CD14-positive monocyte (primary cell): ENCODE data around the gene COPG2. TPM values are rescaled to one million over a fixed set of nuclear protein-coding genes. Genes with fewer than 3 reads are reported as not detected.

Source experiments
- DNase-seq, 3 donors: peaks; one replicate each; pipeline ENCODE4 v3.0.0-alpha.2; 2011 to 2022
- H2AFZ ChIP-seq: 2 replicates; pipeline ENCODE4 v1.6.0; 2012; ENCODE audit warnings: mild to moderate bottlenecking, low read depth, low read length, inconsistent platforms; ENCODE audit not compliant: insufficient read depth, poor library complexity, severe bottlenecking
- H3K27ac ChIP-seq, 2 donors: 1 replicate in 1 of 2; 2 replicates in 1 of 2; pipeline ENCODE4 v1.5.1; 2012 to 2013; ENCODE audit warnings: low read length in 2 of 2, control low read depth in 1 of 2, inconsistent platforms in 1 of 2, low read depth in 1 of 2, mild to moderate bottlenecking in 1 of 2
- H3K27me3 ChIP-seq, 2 donors: one replicate each; pipeline versions ENCODE4 v1.6.0 to v1.6.1; 2011 to 2013; ENCODE audit warnings: low read length in 2 of 2; ENCODE audit not compliant: control insufficient read depth in 2 of 2, insufficient read depth in 2 of 2
- H3K36me3 ChIP-seq, 2 donors: replicated peaks in 1 of 2; 1 replicate in 1 of 2; 2 replicates in 1 of 2; pipeline versions ENCODE4 v1.5.1 to v1.6.1; 2012 to 2013; ENCODE audit warnings: low read length in 2 of 2, control low read depth in 1 of 2, inconsistent platforms in 1 of 2, mild to moderate bottlenecking in 1 of 2; ENCODE audit not compliant: insufficient read depth in 2 of 2, control insufficient read depth in 1 of 2
- H3K4me1 ChIP-seq, 2 donors: 1 replicate in 1 of 2; 2 replicates in 1 of 2; pipeline versions ENCODE4 v1.5.1 to v1.6.1; 2012 to 2013; ENCODE audit warnings: low read length in 2 of 2, control low read depth in 1 of 2, inconsistent platforms in 1 of 2, mild to moderate bottlenecking in 1 of 2, moderate library complexity in 1 of 2; ENCODE audit not compliant: insufficient read depth in 2 of 2, control insufficient read depth in 1 of 2
- H3K4me2 ChIP-seq: replicated peaks from 2 replicates; pipeline ENCODE3; 2012; ENCODE audit warnings: low read length, moderate library complexity, mild to moderate bottlenecking; ENCODE audit not compliant: poor library complexity, severe bottlenecking; ENCODE audit errors: extremely low read depth
- H3K4me3 ChIP-seq, 3 experiments: fragments of 200-600 bp in 1 of 3; sonication (generic) in 1 of 3; replicated peaks in 1 of 3; 1 replicate in 2 of 3; 2 replicates in 1 of 3; pipeline ENCODE4 v1.5.1; 2011 to 2013; ENCODE audit warnings: low read length in 3 of 3, mild to moderate bottlenecking in 3 of 3, control low read depth in 2 of 3, low read depth in 2 of 3, inconsistent platforms in 1 of 3, moderate library complexity in 1 of 3
- H3K79me2 ChIP-seq: 2 replicates; pipeline ENCODE4 v1.6.0; 2012; ENCODE audit warnings: mild to moderate bottlenecking, control low read depth, inconsistent platforms, low read length, moderate library complexity; ENCODE audit not compliant: insufficient read depth
- H3K9ac ChIP-seq: 2 replicates; pipeline ENCODE4 v1.6.0; 2017; ENCODE audit warnings: low read length, mild to moderate bottlenecking; ENCODE audit not compliant: insufficient read depth, poor library complexity, severe bottlenecking
- H3K9me3 ChIP-seq, 2 donors: replicated peaks in 1 of 2; 1 replicate in 1 of 2; 2 replicates in 1 of 2; pipeline versions ENCODE4 v1.5.1 to v1.6.1; 2012 to 2013; ENCODE audit warnings: low read length in 2 of 2, control low read depth in 1 of 2; ENCODE audit not compliant: control insufficient read depth in 1 of 2, insufficient read depth in 1 of 2
- H4K20me1 ChIP-seq: 2 replicates; pipeline ENCODE4 v1.6.0; 2012; ENCODE audit warnings: mild to moderate bottlenecking, low read length, control low read depth, moderate library complexity; ENCODE audit not compliant: insufficient read depth
- H3K27ac Mint-ChIP-seq, 7 donors: one replicate each; pipeline ENCODE4 v1.8.0; 2020; ENCODE audit warnings: mild to moderate bottlenecking in 7 of 7, mixed read lengths in 7 of 7, moderate library complexity in 6 of 7, inconsistent platforms in 2 of 7
- H3K27me3 Mint-ChIP-seq, 3 donors: one replicate each; pipeline ENCODE4 v1.8.0; 2021 to 2022; ENCODE audit warnings: low read depth in 3 of 3, mild to moderate bottlenecking in 3 of 3, mixed read lengths in 3 of 3, moderate library complexity in 3 of 3, inconsistent platforms in 1 of 3
- H3K36me3 Mint-ChIP-seq, 2 donors: one replicate each; pipeline ENCODE4 v1.8.0; 2020; ENCODE audit warnings: mixed read lengths in 2 of 2, inconsistent platforms in 1 of 2, mild to moderate bottlenecking in 1 of 2
- H3K4me1 Mint-ChIP-seq: one replicate; pipeline ENCODE4 v1.8.0; 2020; ENCODE audit warnings: mild to moderate bottlenecking, mixed read lengths
- H3K4me3 Mint-ChIP-seq, 2 donors: one replicate each; pipeline ENCODE4 v1.8.0; 2020; ENCODE audit warnings: mild to moderate bottlenecking in 2 of 2, mixed read lengths in 2 of 2, moderate library complexity in 1 of 2
- H3K9me3 Mint-ChIP-seq, 7 donors: one replicate each; pipeline ENCODE4 v1.8.0; 2020 to 2022; ENCODE audit warnings: mixed read lengths in 7 of 7, mild to moderate bottlenecking in 6 of 7, moderate library complexity in 6 of 7, inconsistent platforms in 2 of 7
- WGBS: methylation state at CpG from one replicate; pipeline ENCODE4 v1.1.5; 2013; ENCODE audit warnings: missing lambda C conversion rate; ENCODE audit not compliant: insufficient coverage; 5-methylcytosine and 5-hydroxymethylcytosine counted together
- intact Hi-C, 2 donors: fragments of 100-400 bp; cut with micrococcal nuclease; formaldehyde crosslinking; loops; one replicate each; pipeline versions ENCODE4 v1.15.0 to v1.15.1; 2023
- polyA plus RNA-seq, 3 donors: library from polyadenylated mRNA; depleted of rRNA in 1 of 3; unstranded in 2 of 3; stranded (reverse) in 1 of 3; fragments of 300-500 nt in 2 of 3; fragments of >200 nt in 1 of 3; fragmentation: Illumina TruSeq in 2 of 3; gene quantifications; 1 replicate in 2 of 3; 2 replicates in 1 of 3; pipeline ENCODE4 v1.2.3, GENCODE V29; 2012 to 2021
- TF ChIP-seq, protein P1 (sequence below): fragments of 200-600 bp; IDR thresholded peaks from one replicate; pipeline ENCODE4 v1.8.0; 2022; ENCODE audit warnings: antibody characterized with exemption, mild to moderate bottlenecking

COPG2 gene
- polyA plus RNA-seq, 3 donors, result 2.7 to 10.3 (median 9.6) TPM

DNA sequence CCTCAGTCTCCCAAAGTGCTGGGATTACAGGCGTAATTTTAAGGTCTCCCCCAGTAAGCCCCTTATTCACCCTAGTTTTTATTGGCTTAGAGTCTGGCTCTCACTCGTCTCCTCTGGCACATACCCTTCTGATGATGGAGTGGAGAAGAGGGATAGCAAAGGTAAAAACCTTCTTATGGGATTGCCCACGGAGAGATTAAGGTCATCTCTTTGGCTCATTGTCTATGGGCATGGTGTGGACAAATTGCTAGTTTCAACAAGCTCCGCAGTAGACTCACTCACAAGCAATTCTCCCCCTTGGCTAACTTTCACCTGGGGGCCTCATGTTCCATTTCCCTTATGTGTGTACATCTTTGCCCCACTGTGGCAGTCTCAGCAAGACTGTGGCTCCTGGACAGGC is 40.2 kb upstream of the COPG2 start:
- H4K20me1 ChIP-seq, result no peaks in the 10 kb centered on the region
- no peak overlapping the region for H2AFZ ChIP-seq
- no peaks in the 10 kb centered on the region for H3K27me3 ChIP-seq
- no peak overlapping the region for H3K9ac ChIP-seq
- no peak overlapping the region for H3K4me2 ChIP-seq
- H3K27ac Mint-ChIP-seq, result no peak overlapping the region
- H3K36me3 ChIP-seq, result no peaks in the 10 kb centered on the region
- no peak for DNase-seq
- H3K9me3 Mint-ChIP-seq, result peaks cover 1 to 11% (median 3%) of the 10 kb centered on the region in 7 donors
- no peak overlapping the region for H3K4me3 Mint-ChIP-seq
- H3K79me2 ChIP-seq, result no peaks in the 10 kb centered on the region
- H3K27ac ChIP-seq, result no peak overlapping the region
- no peaks in the 10 kb centered on the region for H3K36me3 Mint-ChIP-seq
- intact Hi-C loops, result no loop called here
- peaks cover 0 to 4% of the 10 kb centered on the region in 2 donors for H3K4me1 ChIP-seq
- WGBS, result no CpG with 5 or more reads among the region's 4 CpGs
- H3K27me3 Mint-ChIP-seq, result peaks cover 4 to 12% (median 9%) of the 10 kb centered on the region in 3 donors
- peaks cover 3% of the 10 kb centered on the region for H3K4me1 Mint-ChIP-seq
- H3K4me3 ChIP-seq, result no peak overlapping the region
- TF ChIP-seq, protein P1, sequence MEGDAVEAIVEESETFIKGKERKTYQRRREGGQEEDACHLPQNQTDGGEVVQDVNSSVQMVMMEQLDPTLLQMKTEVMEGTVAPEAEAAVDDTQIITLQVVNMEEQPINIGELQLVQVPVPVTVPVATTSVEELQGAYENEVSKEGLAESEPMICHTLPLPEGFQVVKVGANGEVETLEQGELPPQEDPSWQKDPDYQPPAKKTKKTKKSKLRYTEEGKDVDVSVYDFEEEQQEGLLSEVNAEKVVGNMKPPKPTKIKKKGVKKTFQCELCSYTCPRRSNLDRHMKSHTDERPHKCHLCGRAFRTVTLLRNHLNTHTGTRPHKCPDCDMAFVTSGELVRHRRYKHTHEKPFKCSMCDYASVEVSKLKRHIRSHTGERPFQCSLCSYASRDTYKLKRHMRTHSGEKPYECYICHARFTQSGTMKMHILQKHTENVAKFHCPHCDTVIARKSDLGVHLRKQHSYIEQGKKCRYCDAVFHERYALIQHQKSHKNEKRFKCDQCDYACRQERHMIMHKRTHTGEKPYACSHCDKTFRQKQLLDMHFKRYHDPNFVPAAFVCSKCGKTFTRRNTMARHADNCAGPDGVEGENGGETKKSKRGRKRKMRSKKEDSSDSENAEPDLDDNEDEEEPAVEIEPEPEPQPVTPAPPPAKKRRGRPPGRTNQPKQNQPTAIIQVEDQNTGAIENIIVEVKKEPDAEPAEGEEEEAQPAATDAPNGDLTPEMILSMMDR, result no peak
- no peaks in the 10 kb centered on the region for H3K9me3 ChIP-seq

DNA sequence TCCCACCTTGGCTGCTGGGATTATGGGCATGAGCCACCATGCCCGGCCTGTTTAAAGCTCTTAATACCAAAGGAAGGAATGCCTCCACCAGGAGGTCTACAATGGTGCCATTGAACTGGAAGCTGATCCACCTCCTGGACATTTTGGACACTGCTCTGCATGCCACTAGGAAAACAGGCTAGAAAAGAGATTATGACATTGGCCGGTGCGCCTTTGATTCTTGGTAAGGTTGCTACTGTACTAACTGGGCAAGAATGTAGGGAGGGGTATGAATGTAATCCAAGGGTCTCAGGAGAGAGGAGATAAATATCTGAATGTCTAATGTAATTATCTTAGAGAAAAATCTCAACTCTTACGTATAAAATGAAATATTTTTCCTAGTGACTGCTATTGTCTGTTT is 39.5 kb upstream of the COPG2 start:
- H3K4me2 ChIP-seq, result no peak overlapping the region
- WGBS, result no CpG with 5 or more reads among the region's 4 CpGs
- no peak overlapping the region for H3K27ac Mint-ChIP-seq
- H3K27ac ChIP-seq, result no peak overlapping the region
- intact Hi-C loops, result no loop called here
- H2AFZ ChIP-seq, result no peak overlapping the region
- peaks cover 1 to 11% (median 3%) of the 10 kb centered on the region in 7 donors for H3K9me3 Mint-ChIP-seq
- H3K4me1 ChIP-seq, result peaks cover 0 to 6% of the 10 kb centered on the region in 2 donors
- H3K36me3 ChIP-seq, result no peaks in the 10 kb centered on the region
- peaks cover 4% of the 10 kb centered on the region for H3K4me1 Mint-ChIP-seq
- H3K27me3 Mint-ChIP-seq, result peaks cover 4 to 12% (median 9%) of the 10 kb centered on the region in 3 donors
- H4K20me1 ChIP-seq, result no peaks in the 10 kb centered on the region
- TF ChIP-seq, protein P1, result no peak
- no peak overlapping the region for H3K4me3 ChIP-seq
- DNase-seq, result no peak
- no peaks in the 10 kb centered on the region for H3K36me3 Mint-ChIP-seq
- no peaks in the 10 kb centered on the region for H3K79me2 ChIP-seq
- no peak overlapping the region for H3K4me3 Mint-ChIP-seq
- H3K27me3 ChIP-seq, result no peaks in the 10 kb centered on the region
- H3K9ac ChIP-seq, result no peak overlapping the region
- H3K9me3 ChIP-seq, result no peaks in the 10 kb centered on the region
